ENCODE results near the gene ECE1.

The ECE1 gene

DNA sequence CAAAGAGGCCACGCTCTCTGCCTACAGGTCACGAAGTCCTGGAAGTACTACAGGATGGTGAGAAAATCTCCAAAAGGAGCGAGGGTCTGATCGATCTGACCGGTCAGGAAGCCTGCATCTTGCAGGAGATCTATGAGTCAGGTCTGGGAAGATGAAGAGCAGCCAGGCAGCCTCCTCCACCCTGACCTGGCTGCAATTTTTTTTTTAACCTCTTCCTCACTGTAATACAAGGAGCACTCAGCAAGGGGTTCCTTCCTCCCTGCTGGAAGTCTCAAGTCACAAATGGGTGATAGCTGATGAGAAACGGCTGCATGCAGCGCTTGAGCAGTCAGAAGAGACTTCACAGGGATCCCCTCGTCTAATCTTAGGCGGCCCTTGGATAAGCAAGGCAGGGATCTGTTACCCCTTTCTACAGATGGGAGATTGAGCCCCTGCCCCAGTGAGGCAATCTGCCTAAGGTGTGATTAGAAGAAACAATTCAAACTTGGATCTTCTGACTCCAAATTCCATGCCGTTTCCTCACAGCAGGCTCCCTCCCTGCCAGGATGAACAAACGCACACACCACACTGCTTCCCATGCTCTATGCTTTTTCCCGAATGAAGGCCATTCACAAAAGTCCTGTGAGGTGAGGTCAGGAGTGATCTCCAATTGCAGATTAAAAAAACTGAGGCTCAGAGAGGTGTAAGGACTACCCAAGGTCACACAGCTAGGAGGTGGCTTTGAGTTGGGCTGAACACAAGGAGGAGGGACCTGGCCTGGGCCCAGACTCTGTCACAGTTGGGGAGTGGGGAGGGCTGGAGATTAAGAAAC, 48.3 kb downstream of the ECE1 start:
- 57% methylated on average over 12 of the region's 12 CpGs for WGBS
- no peak overlapping the region for H3K4me3 ChIP-seq (ENCODE audit: low read length)
- H3K27ac ChIP-seq (ENCODE audit: low read depth, low read length): peak overlapping the region; percentile 28; the same call in 1 of the 2 replicates
- H3K4me1 ChIP-seq (ENCODE audit: insufficient read depth, low read length): peaks cover 7% of the 10 kb centered on the region; the same call in 1 of the 2 replicates
- H3K36me3 ChIP-seq (ENCODE audit: insufficient read depth, low read length): peaks cover 26% of the 10 kb centered on the region
- H3K9me3 ChIP-seq (ENCODE audit: insufficient read depth, low read depth, low read length): no peaks in the 10 kb centered on the region
- H3K27me3 ChIP-seq (ENCODE audit: insufficient read depth, low read length): no peaks in the 10 kb centered on the region
- H3K9ac ChIP-seq (ENCODE audit: low read depth, low read length): no peak overlapping the region; the same call in 1 of the 2 replicates

DNA sequence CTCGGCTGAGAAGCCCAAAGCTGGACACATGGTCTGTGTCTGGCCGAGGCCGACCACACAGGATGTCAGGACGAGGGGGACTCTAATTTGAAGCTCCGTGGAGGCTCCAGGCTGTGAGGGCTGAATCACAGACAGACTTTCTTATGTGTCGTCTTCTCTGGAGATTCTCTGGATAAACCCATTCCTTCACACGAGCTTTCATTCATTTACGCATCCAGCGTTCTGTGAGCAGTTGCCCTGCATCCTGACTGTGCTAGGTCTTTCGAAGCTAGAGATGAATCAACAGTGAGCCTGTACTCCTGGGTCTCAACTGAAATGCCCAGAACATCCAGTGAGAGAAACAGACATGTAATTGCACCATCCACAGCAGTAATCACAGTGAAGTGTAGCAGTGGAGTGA, 49.6 kb downstream of the ECE1 start:
- Histone ChIP-seq H3K36me3 (ENCODE audit: insufficient read depth, low read length) (peaks cover 36% of the 10 kb centered on the region), H3K9me3 (ENCODE audit: insufficient read depth, low read depth, low read length) (no peaks in the 10 kb centered on the region), H3K4me1 (ENCODE audit: insufficient read depth, low read length) (peaks cover 7% of the 10 kb centered on the region; the same call in 1 of the 2 replicates), H3K27me3 (ENCODE audit: insufficient read depth, low read length) (no peaks in the 10 kb centered on the region), H3K9ac (ENCODE audit: low read depth, low read length) (no peak overlapping the region), H3K27ac (ENCODE audit: low read depth, low read length) (no peak overlapping the region), H3K4me3 (ENCODE audit: low read length) (no peak overlapping the region)
- WGBS: 93% methylated on average over 10 of the region's 10 CpGs

DNA sequence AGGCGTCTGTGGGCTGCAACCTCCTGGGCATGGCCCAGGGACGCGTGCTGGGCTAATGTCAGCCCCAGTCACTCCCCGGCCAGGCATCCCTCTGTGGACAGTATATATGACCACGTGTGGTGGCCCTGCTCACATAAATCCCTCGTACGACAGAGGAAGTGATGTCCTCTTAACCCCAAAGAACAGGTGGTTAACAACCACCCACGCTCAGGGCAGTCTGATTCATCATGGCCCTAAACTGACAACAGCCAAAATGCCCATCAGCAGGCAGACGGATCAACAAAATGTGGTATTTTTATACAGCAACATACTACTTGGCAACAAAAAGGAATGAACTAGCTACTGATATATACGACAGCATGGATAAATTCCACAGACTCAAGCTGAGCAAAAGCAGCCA, 51.0 kb downstream of the ECE1 start:
- Histone ChIP-seq H3K27ac (ENCODE audit: low read depth, low read length) (no peak overlapping the region), H3K4me1 (ENCODE audit: insufficient read depth, low read length) (peaks cover 7% of the 10 kb centered on the region; the same call in 1 of the 2 replicates), H3K4me3 (ENCODE audit: low read length) (no peak overlapping the region), H3K9ac (ENCODE audit: low read depth, low read length) (no peak overlapping the region), H3K36me3 (ENCODE audit: insufficient read depth, low read length) (peaks cover 35% of the 10 kb centered on the region), H3K27me3 (ENCODE audit: insufficient read depth, low read length) (no peaks in the 10 kb centered on the region), H3K9me3 (ENCODE audit: insufficient read depth, low read depth, low read length) (no peaks in the 10 kb centered on the region)
- 91% methylated on average over 10 of the region's 10 CpGs for WGBS

DNA sequence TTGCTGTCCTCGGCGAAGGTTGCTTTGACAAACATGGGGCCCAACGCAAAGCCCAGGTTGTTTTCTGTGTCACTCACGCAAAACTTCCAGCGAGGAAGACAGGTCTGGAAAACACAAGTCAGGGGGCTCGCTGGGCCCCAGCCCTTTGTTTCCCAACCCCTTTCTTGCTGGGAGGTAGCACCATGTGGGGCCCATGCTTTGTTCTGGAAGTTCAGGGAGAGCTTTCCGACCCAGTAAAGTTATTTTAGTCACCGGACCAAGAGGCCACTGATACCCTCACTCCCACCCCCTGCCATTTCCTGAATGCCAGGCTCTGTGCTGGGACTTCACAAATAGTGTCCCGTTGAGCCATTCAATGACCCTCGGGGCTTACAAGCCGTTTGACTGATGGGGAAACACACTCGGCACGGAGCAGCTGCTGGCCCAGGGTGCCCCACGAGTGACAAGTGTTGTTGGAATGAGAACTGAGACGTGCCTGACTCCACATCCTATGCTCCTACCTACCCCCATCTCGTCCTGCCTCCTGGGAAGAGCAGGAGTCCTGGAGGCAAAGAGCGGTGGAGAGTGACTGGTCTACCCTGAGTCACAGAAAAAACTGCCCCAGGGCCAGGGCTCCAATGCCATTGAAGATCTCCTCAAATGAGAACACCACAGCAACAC, 52.0 kb downstream of the ECE1 start:
- 62% methylated on average over 17 of the region's 17 CpGs for WGBS
- Histone ChIP-seq H3K4me3 (ENCODE audit: low read length) (no peak overlapping the region), H3K9me3 (ENCODE audit: insufficient read depth, low read depth, low read length) (no peaks in the 10 kb centered on the region), H3K27ac (ENCODE audit: low read depth, low read length) (peak overlapping the region; percentile 78; the same call in 1 of the 2 replicates), H3K36me3 (ENCODE audit: insufficient read depth, low read length) (peaks cover 31% of the 10 kb centered on the region), H3K9ac (ENCODE audit: low read depth, low read length) (no peak overlapping the region), H3K27me3 (ENCODE audit: insufficient read depth, low read length) (no peaks in the 10 kb centered on the region), H3K4me1 (ENCODE audit: insufficient read depth, low read length) (peaks cover 7% of the 10 kb centered on the region; the same call in 1 of the 2 replicates)

DNA sequence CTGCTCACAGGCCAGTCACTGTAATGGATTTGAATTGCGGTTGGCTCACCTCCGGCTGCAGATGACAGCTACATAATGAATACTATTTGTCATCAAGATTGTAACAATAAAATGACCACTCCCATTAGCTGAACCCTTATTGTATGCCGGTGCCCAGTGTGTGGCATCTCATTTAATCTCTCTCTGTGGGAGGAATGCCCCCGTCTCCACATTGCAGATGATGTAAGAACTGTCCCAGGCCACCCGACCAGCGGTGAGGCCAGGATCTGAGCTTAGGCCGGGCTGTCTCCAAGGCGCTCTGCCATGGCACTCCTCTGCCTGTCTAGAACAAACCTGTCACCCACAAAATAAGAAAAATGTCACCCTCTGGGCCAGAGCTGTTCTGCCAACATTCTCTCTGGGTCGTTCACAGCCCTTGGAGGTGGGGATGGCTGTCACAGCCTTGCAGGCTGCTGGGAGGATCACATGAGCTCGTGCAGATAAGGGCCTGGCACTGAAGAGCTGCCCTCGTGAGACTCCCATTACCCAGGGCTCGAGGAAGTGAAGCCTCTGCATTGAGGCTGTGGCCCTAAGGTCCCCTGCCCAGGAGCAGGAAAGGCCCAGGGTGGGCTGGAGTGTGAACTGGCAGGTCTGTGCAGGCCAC, 52.7 kb downstream of the ECE1 start:
- H3K9me3 ChIP-seq (ENCODE audit: insufficient read depth, low read depth, low read length): no peaks in the 10 kb centered on the region
- H3K9ac ChIP-seq (ENCODE audit: low read depth, low read length): no peak overlapping the region
- WGBS: 87% methylated on average over 12 of the region's 12 CpGs
- H3K27ac ChIP-seq (ENCODE audit: low read depth, low read length): peak overlapping the region; percentile 78; the same call in 1 of the 2 replicates
- no peaks in the 10 kb centered on the region for H3K27me3 ChIP-seq (ENCODE audit: insufficient read depth, low read length)
- H3K36me3 ChIP-seq (ENCODE audit: insufficient read depth, low read length): peaks cover 32% of the 10 kb centered on the region
- H3K4me1 ChIP-seq (ENCODE audit: insufficient read depth, low read length): peaks cover 7% of the 10 kb centered on the region; the same call in 1 of the 2 replicates
- no peak overlapping the region for H3K4me3 ChIP-seq (ENCODE audit: low read length)

DNA sequence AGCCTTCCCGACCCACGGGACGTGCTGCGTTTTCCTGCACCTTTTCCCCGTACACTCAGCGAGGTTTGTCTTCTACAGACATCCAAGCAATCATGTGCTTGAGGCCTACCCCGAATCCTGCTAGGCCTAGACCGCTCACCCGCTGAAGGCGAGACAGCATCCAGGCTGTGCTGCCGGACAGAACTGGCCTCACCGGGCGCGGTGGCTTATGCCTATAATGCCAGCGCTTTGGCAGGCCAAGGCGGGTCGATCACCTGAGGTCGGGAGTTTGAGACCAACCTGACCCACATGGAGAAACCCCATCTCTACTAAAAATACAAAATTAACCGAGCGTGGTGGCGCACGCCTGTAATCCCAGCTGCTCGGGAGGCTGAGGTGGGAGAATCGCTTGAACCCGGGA, 54.1 kb downstream of the ECE1 start:
- H3K4me3 ChIP-seq (ENCODE audit: low read length): no peak overlapping the region
- H3K36me3 ChIP-seq (ENCODE audit: insufficient read depth, low read length): peaks cover 32% of the 10 kb centered on the region
- H3K9me3 ChIP-seq (ENCODE audit: insufficient read depth, low read depth, low read length): no peaks in the 10 kb centered on the region
- no peaks in the 10 kb centered on the region for H3K27me3 ChIP-seq (ENCODE audit: insufficient read depth, low read length)
- peaks cover 4% of the 10 kb centered on the region; the same call in 1 of the 2 replicates for H3K4me1 ChIP-seq (ENCODE audit: insufficient read depth, low read length)
- no peak overlapping the region for H3K27ac ChIP-seq (ENCODE audit: low read depth, low read length)
- 97% methylated on average over 25 of the region's 25 CpGs for WGBS
- no peak overlapping the region for H3K9ac ChIP-seq (ENCODE audit: low read depth, low read length)

DNA sequence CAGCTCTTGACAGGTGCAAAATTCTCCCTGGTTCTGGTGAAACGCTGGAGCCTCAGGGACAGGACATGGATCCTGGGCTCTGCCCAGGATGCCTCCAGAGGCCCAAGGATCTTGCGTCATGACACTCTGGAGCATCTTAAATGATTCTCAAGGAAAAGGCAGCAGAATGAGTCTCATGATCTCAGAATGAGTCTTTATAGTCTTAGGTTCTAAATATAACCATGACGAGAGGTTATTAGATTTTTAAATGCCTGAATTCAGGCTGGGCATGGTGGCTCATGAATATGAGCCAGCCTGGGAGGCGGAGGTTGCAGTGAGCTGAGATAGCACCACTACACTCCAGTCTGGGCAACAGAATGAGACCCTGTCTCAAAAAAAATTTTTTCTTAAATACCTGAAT, 55.5 kb downstream of the ECE1 start:
- peaks cover 4% of the 10 kb centered on the region; the same call in 1 of the 2 replicates for H3K4me1 ChIP-seq (ENCODE audit: insufficient read depth, low read length)
- no peak overlapping the region for H3K27ac ChIP-seq (ENCODE audit: low read depth, low read length)
- no peaks in the 10 kb centered on the region for H3K9me3 ChIP-seq (ENCODE audit: insufficient read depth, low read depth, low read length)
- no peak overlapping the region for H3K9ac ChIP-seq (ENCODE audit: low read depth, low read length)
- H3K4me3 ChIP-seq (ENCODE audit: low read length): no peak overlapping the region
- H3K36me3 ChIP-seq (ENCODE audit: insufficient read depth, low read length): peaks cover 32% of the 10 kb centered on the region
- WGBS: 96% methylated on average over 4 of the region's 4 CpGs
- H3K27me3 ChIP-seq (ENCODE audit: insufficient read depth, low read length): no peaks in the 10 kb centered on the region

DNA sequence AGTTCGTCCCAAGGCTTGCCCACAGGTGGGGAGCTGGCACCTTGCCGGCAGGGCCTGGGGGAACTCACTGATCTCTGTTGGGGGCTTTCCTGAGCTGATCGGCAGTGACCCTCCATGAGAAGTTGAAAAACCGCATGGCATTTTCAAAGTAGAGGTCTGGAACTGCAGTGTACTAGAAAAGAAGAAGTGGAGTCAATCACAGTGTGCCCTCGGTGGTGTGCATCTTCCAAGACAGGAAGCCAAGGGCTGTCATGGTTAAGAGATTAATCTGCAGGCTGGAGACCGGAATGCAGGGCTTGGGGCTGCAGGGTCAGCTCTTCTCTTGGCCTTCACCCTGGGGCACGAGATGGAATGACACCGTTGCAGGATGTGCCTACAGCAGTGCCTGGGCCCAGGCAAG, 56.8 kb downstream of the ECE1 start:
- 93% methylated on average over 8 of the region's 8 CpGs for WGBS
- Histone ChIP-seq H3K4me3 (ENCODE audit: low read length) (no peak overlapping the region), H3K9ac (ENCODE audit: low read depth, low read length) (no peak overlapping the region), H3K4me1 (ENCODE audit: insufficient read depth, low read length) (peaks cover 2% of the 10 kb centered on the region; the same call in 1 of the 2 replicates), H3K27ac (ENCODE audit: low read depth, low read length) (no peak overlapping the region), H3K27me3 (ENCODE audit: insufficient read depth, low read length) (no peaks in the 10 kb centered on the region), H3K9me3 (ENCODE audit: insufficient read depth, low read depth, low read length) (no peaks in the 10 kb centered on the region), H3K36me3 (ENCODE audit: insufficient read depth, low read length) (peaks cover 32% of the 10 kb centered on the region)

DNA sequence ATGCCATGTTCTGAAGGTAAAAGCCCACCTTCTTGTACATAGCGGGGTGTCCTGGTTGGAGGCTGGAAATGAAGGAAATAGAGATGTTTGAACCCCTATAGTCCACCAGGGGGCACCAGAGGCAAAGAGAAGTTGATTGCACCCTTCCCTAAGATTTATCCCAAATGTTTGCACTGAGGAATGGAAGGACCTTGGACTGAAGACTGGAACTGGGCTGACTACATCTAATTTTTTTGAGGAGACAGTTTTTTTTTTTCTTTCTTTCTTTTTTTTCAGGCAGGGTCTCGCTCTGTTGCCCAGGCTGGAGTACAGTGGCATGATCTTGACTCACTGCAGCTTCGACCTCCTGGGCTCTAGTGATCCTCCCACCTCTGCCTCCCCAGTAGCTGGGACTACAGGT, 58.2 kb downstream of the ECE1 start:
- 96% methylated on average over 3 of the region's 3 CpGs for WGBS
- no peaks in the 10 kb centered on the region for H3K4me1 ChIP-seq (ENCODE audit: insufficient read depth, low read length)
- no peak overlapping the region for H3K4me3 ChIP-seq (ENCODE audit: low read length)
- no peak overlapping the region for H3K27ac ChIP-seq (ENCODE audit: low read depth, low read length)
- H3K9me3 ChIP-seq (ENCODE audit: insufficient read depth, low read depth, low read length): no peaks in the 10 kb centered on the region
- peaks cover 24% of the 10 kb centered on the region for H3K36me3 ChIP-seq (ENCODE audit: insufficient read depth, low read length)
- H3K9ac ChIP-seq (ENCODE audit: low read depth, low read length): no peak overlapping the region
- no peaks in the 10 kb centered on the region for H3K27me3 ChIP-seq (ENCODE audit: insufficient read depth, low read length)

DNA sequence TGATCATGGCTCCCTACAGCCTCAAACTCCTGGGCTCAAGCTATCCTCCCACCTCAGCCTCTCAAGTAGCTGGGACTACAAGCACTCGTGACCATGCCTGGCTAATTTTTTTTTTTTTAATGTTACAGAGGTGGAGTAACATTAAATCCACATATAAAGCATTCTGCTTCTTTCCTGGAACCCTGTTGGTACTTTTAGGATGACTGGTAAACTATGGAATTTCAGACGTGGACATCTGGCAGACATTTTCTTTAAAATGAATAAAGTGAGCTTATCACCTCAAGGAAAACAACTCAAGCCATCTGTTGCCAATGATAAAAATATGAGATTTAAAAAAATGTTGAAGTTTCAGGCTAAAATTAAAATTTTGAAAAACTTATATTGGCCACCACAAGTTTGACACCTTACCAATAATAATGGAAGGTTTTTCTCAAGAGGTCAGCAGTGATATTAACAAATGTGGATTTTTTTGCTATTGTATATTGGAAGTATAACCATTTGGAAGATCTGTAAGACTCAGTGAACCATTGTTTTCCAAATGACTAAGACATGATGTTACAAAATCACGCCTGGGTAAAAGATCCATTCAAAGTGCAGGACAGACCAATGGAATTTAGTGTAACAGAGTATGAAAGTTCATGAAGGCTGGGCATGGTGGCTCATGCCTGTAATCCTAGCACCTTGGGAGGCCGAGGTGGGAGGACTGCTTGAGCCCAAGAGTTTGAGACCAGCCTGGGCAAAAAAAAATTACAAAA, 60.8 kb downstream of the ECE1 start:
- H3K36me3 ChIP-seq (ENCODE audit: insufficient read depth, low read length): peaks cover 16% of the 10 kb centered on the region
- H3K9ac ChIP-seq (ENCODE audit: low read depth, low read length): no peak overlapping the region
- WGBS: 96% methylated on average over 3 of the region's 4 CpGs

More for the DNA sequence above, 60.8 kb downstream of the ECE1 start:
- no peak overlapping the region for H3K27ac ChIP-seq (ENCODE audit: low read depth, low read length)
- H3K9me3 ChIP-seq (ENCODE audit: insufficient read depth, low read depth, low read length): no peaks in the 10 kb centered on the region
- H3K4me3 ChIP-seq (ENCODE audit: low read length): no peak overlapping the region
- no peaks in the 10 kb centered on the region for H3K27me3 ChIP-seq (ENCODE audit: insufficient read depth, low read length)
- no peaks in the 10 kb centered on the region for H3K4me1 ChIP-seq (ENCODE audit: insufficient read depth, low read length)

Data from HUES64 (cell line).